Endothelial cell (in vitro differentiated cells): ENCODE data around the gene PHF21A. TPM values are rescaled to one million over a fixed set of nuclear protein-coding genes. Genes with fewer than 3 reads are reported as not detected.

ENCODE experiments used
- DNase-seq: peaks from one replicate; pipeline ENCODE4 v3.0.0; 2021; ENCODE audit warnings: low spot score
- H3K27ac Mint-ChIP-seq: one replicate; pipeline ENCODE4 v1.8.0; 2021; ENCODE audit warnings: mixed read lengths, inconsistent platforms; ENCODE audit not compliant: unreplicated experiment
- H3K27me3 Mint-ChIP-seq: one replicate; pipeline ENCODE4 v1.8.0; 2021; ENCODE audit warnings: mild to moderate bottlenecking, moderate library complexity, mixed read lengths, inconsistent platforms; ENCODE audit not compliant: unreplicated experiment
- H3K36me3 Mint-ChIP-seq: one replicate; pipeline ENCODE4 v1.8.0; 2021; ENCODE audit warnings: mild to moderate bottlenecking, low read depth, mixed read lengths, inconsistent platforms; ENCODE audit not compliant: unreplicated experiment
- H3K4me1 Mint-ChIP-seq: one replicate; pipeline ENCODE4 v1.8.0; 2021; ENCODE audit warnings: mild to moderate bottlenecking, mixed read lengths, inconsistent platforms; ENCODE audit not compliant: unreplicated experiment
- H3K4me3 Mint-ChIP-seq: one replicate; pipeline ENCODE4 v1.8.0; 2021; ENCODE audit warnings: mild to moderate bottlenecking, mixed read lengths, inconsistent platforms; ENCODE audit not compliant: unreplicated experiment
- H3K9me3 Mint-ChIP-seq: one replicate; pipeline ENCODE4 v1.8.0; 2021; ENCODE audit warnings: mixed read lengths, inconsistent platforms; ENCODE audit not compliant: unreplicated experiment
- CTCF ChIP-seq: fragments of 200-600 bp; sonication (generic); IDR thresholded peaks from one replicate; pipeline ENCODE4 v1.5.0; 2021; ENCODE audit warnings: antibody characterized with exemption; ENCODE audit not compliant: unreplicated experiment
- total RNA-seq: library from RNA; stranded (reverse); fragmentation: NEBNext Ultra II Directional; extraction: Animal tissue kit (Norgen Biotek cat#: 25700); gene quantifications from one replicate; pipeline ENCODE4 v1.2.1, GENCODE V29; 2021; ENCODE audit not compliant: unreplicated experiment

Gene PHF21A
- total RNA-seq, 1 donor from 2014 or later, result 52.8 TPM

- Mint-ChIP-seq H3K4me3 (no peak overlapping the region), H3K4me1 (peaks cover 11% of the 10 kb centered on the region), H3K9me3 (no peaks in the 10 kb centered on the region), H3K36me3 (no peaks in the 10 kb centered on the region), H3K27ac (no peak overlapping the region), H3K27me3 (no peaks in the 10 kb centered on the region)
- TF ChIP-seq CTCF, result no peak
- DNase-seq, result no peak
Observed at GRCh38 chr11:46159680-46160079, 38.4 kb upstream of the PHF21A start.

GRCh38 chr11:46149826-46150225 is 28.6 kb upstream of the PHF21A start:
- Mint-ChIP-seq H3K27ac (no peak overlapping the region), H3K4me1 (no peaks in the 10 kb centered on the region), H3K27me3 (peaks cover 2% of the 10 kb centered on the region), H3K36me3 (peaks cover 4% of the 10 kb centered on the region), H3K4me3 (no peak overlapping the region), H3K9me3 (no peaks in the 10 kb centered on the region)
- DNase-seq, result no peak
- TF ChIP-seq CTCF, result no peak

- H3K4me1 Mint-ChIP-seq, result no peaks in the 10 kb centered on the region
Observed at GRCh38 chr11:46149342-46149741, 28.1 kb upstream of the PHF21A start.

GRCh38 chr11:46144741-46145140 is 23.5 kb upstream of the PHF21A start:
- H3K4me3 Mint-ChIP-seq, result no peak overlapping the region
- H3K36me3 Mint-ChIP-seq, result no peaks in the 10 kb centered on the region
- H3K27ac Mint-ChIP-seq, result no peak overlapping the region
- H3K9me3 Mint-ChIP-seq, result no peaks in the 10 kb centered on the region
- H3K4me1 Mint-ChIP-seq, result no peaks in the 10 kb centered on the region
- no peak for DNase-seq
- peaks cover 2% of the 10 kb centered on the region for H3K27me3 Mint-ChIP-seq
- TF ChIP-seq CTCF, result no peak

More at GRCh38 chr11:46149342-46149741, 28.1 kb upstream of the PHF21A start:
- H3K27ac Mint-ChIP-seq, result no peak overlapping the region
- peaks cover 2% of the 10 kb centered on the region for H3K27me3 Mint-ChIP-seq
- no peak overlapping the region for H3K4me3 Mint-ChIP-seq
- DNase-seq, result no peak
- H3K9me3 Mint-ChIP-seq, result no peaks in the 10 kb centered on the region
- no peak for TF ChIP-seq CTCF
- H3K36me3 Mint-ChIP-seq, result peaks cover 4% of the 10 kb centered on the region

GRCh38 chr11:46143049-46143806 is 22.0 kb upstream of the PHF21A start:
- Mint-ChIP-seq H3K4me3 (no peak overlapping the region), H3K4me1 (no peaks in the 10 kb centered on the region), H3K27me3 (peaks cover 2% of the 10 kb centered on the region), H3K9me3 (no peaks in the 10 kb centered on the region), H3K27ac (no peak overlapping the region), H3K36me3 (no peaks in the 10 kb centered on the region)
- no peak for TF ChIP-seq CTCF
- DNase-seq, result no peak
